Stimulated activated CD8-positive, alpha-beta memory T cell treated with anti-CD3 and anti-CD28 coated beads, Interleukin-2, amount 100 ng/mL, for 1 hour (primary cell): ENCODE results near the gene SLC9A1.
"Not testable (repeated sequence)": the region's sequence is repeated elsewhere in the genome, so short reads cannot be mapped to it uniquely, and the experiment has no call there.

Experiments used
- DNase-seq, 2 donors: peaks; one replicate each; pipeline ENCODE4 v3.0.0-alpha.2; 2020; ENCODE audit warnings: low read depth in 2 of 2

The SLC9A1 gene

GRCh38 chr1:27154991-27155781 is at the start of gene SLC9A1:
Gene SLC9A1 (minus strand): TSS chr1:27155125. CDS start chr1:27154334, 791 bp downstream.
- DNase-seq: peak; percentile 86 to 89

DNA sequence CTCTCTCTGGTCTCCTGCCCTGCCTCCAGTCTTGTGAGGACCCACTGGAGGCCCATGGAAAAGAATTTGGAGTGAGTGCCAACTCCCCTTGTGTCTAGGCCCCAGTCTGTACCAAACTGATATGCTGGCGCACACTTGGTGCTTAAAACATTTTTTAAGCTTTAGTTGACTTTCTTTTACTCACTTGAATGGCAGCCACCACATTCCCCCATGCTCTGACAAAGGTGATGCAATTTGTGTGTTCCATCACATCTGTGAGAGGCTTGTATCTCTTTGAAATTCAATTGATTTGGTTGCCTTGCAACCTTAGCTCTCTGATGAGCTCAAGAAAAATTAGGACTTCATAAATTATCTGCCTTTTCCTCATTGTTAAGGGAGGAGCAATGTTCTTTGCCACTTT is 49.0 kb upstream of the SLC9A1 start:
- no peak for DNase-seq

DNA sequence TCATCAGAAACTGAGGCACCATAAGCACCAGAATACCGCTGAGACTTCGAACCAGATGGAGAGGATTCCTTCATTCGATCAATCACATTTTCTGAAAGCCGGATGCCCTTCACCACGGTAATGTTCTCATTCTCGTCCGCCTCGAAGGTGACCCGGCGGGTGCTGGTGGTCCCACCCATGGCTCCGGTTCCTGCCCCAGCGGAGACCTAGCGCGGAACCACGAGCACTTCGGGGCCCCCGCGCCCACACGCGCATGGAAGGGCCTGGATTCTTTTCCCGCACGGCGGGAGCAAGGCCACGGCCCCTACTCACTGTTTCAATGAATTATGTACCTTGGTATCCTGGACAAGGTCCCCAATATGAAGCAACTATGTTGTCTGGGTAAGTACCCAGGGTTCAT is 46.4 kb upstream of the SLC9A1 start:
- no peak for DNase-seq

DNA sequence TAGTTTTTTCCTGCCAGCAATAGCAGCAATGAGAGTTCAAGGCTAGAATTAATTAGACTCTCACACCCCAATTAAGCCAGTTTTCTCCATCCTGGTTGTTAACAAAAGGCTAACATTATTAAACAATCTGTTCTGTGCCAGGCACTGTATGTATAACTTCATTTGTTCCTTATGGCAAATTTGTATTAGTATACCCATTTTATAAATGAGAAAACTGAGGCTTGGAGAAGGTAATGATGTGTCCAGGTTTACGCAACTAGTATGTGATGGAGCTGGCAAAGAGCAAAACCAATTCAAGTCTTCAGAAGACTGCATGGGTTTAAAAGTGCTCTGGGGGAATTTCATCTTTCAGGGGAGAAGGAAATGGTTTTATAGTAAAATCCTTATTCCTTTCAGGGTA is 38.3 kb upstream of the SLC9A1 start:
- DNase-seq: no peak

- DNase-seq: no peak
These were observed 37.2 kb upstream of the SLC9A1 start for GRCh38 chr1:27192039-27192529.

DNA sequence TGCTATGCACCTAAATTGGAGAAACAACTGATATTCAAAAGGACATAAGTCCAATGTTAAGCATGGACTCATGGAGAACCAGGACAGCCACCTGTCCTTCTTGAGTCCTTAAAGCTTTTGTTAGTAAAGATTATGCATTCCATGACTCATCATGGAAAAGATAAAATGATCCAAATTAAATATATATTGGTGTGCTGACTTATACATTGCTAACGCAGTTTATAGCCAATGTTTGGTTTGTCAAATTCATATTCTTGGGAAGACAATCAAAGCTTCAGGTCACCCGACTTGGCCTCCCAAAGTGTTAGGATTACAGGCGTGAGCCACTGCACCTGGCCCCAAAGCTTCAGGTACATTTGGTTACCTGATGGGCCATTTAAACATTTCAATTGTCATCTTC is 29.7 kb upstream of the SLC9A1 start:
- not testable (repeated sequence) for DNase-seq

DNA sequence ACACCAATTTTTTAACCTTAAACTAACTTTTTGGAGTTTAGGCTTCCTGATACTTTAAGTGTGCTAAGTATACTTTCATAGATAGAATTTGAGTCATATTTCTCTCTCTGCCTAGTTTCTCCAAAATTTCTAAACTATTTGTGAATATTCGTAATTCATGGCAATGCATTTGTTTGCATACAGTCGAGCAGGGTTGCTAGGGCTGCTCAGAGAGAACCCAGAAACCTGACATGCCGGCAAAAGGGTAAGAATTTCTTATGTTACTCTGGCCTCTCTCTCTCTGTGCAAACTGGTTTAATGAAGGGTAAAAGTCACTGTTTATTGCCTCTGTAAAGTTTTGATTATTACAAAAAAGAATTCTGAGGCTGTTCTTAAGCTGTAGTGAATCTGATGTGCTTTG is 25.1 kb upstream of the SLC9A1 start:
- DNase-seq: no peak

DNA sequence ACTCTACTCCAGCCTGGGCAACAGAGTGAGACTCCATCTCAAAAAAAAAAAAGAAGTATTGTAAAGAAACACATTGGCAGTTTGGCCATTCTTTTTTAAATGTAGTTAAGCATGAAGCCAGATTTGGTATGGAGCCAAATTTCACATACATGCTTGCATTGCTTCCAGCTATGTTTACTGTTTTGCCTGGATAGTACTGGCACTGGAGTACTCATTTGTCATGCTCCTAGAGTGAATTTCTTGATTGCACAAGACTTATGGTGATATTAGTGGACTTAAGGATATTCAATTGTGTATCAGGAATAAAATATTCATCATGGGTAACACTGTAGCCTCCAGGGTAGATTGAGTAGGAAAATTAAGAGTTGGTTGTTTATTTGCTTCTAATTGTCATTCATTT is 24.5 kb upstream of the SLC9A1 start:
- DNase-seq: no peak

DNA sequence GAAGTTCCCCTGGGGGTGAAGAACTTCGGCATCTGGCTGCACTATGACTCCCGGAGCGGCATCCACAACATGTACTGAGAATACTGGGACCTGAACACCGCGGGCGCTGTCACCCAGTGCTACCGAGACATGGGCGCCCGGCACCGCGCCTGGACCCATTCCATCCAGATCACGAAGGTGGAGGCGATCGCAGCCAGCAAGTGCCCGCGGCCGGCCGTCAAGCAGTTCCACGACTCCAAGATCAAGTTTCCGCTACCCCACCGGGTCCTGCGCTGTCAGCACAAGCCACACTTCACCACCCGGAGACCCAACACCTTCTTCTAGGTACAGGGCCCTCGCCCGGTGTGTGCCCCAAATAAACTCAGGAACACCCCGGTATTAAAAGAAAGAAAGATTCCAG is 22.0 kb upstream of the SLC9A1 start:
- DNase-seq: no peak

DNA sequence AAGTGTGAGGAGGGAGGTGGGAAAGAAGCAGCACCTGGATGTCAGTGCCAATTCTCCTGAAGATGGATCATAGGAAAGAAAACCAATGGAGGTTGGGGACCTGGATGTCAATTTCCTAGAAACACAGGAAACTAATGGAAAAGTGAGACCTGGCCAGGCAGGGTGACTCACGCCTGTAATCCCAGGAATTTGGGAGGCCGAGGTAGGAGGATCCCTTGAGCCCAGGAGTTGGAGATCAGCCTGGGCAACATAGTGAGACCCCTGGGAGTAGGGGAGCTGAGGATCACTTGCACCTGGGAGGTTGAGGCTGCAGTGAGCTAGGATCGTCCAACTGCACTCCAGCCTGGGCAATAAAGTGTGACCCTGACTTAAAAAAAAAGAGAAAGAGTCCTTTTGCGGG is 21.4 kb upstream of the SLC9A1 start:
- no peak for DNase-seq

GRCh38 chr1:27172992-27173391 is 18.1 kb upstream of the SLC9A1 start:
- DNase-seq: not testable (repeated sequence)

- DNase-seq: no peak
These were observed 12.0 kb upstream of the SLC9A1 start for GRCh38 chr1:27166929-27167328.

GRCh38 chr1:27166351-27166802 is 11.5 kb upstream of the SLC9A1 start:
- DNase-seq: no peak

- DNase-seq: no peak
These were observed 8.2 kb upstream of the SLC9A1 start for GRCh38 chr1:27163093-27163492.

DNA sequence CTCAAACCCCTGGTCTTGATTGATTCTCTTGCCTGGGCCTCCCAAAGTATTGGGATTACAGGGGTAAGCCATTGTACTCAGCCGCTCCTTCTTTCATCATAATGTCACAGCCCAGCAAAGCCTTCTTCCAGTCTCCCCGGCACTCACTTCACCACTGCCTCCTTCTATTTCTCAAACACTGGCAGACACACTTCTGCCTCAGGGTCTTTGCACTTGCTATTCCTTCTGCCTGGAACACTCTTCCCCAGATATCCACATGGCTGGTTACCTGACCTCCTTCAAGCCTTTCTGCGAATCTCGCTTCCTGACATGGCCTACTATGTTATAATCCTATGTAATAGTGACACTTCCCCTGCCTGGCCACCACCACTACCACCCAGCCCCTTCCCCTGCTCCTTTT is 7.2 kb upstream of the SLC9A1 start:
- no peak for DNase-seq

DNA sequence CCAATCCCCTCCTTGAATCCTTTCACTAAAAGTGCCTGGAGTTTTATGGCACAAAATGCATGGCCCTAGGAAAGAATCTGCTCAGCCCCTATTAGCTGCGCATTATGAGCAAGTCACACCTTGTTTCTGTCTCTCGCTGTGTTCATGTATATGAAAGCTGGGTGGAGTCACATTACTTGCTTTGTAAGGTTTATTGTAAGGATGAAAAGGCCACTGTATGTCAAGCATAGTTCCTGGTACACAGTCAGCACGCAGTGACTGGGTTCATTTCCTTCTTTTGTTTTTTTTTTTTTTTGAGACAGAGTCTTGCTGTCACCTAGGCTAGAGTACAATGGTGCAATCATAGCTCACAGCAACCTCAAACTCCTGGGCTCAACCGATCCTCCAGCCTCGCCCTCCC is 6.7 kb upstream of the SLC9A1 start:
- DNase-seq: no peak

DNA sequence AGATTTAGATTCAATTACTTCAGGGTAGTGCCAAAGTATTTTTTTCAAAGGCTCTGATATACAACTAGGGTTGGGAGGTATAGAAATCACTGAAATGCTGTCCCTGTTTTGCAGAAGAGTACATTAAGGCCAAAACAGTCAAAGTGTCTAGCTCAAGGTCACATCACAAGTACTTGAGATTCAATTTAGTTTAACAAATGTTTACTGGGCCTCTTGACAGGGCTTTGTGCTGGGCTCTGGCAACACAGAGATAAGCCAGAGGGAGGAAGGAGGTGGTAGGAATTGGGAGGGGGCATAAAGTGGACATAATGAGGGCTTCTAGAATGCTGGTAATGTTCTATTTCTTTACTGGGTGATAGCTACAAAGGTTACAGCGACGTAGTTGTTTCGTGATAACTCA is 2.3 kb upstream of the SLC9A1 start:
- DNase-seq: no peak

DNA sequence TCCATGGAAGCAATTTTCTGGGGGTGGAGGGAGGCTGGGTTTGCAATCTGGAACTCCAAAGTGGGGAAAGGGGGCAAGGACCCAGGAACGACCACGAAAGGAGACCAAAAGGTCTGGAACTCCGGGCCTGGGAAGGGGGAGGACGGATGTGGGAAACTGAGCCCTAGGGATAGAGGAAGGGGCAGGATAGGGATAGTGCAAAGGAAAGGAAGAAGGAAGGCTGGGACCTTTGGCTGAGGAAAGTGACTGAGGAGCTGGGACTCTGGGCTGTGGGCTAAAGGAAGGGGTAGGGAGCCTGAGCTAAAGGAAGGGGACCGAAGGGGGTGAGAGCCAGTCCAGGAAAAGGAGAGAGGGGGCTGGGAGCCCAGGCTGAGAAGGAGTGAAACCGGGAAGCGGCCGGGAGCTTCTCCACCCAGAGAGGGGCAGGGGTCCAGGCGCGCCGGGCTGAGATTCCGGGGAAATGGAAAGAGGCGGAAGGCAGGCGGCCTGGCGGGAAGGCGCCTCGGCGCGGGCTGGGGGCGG is 395 bp downstream of the SLC9A1 start:
- DNase-seq: no peak

- no peak for DNase-seq
These were observed 982 bp downstream of the SLC9A1 start for GRCh38 chr1:27153927-27154358.

DNA sequence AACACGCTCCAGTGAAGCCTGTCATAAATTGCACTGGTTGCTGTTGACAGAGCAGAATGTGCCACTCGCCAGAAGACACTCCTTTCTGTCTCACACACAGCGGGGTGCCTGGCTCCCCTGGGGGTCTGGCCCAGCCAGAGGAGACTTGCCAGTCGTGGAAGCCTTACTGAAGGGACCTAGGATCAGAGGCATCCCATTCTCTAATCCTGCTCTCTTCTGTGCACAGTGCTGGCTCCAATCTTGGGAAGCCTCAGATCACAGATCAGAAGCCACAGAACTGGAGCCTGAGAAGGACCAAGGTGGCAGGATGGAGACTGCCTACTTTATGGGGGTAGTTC is 1.4 kb downstream of the SLC9A1 start:
- no peak for DNase-seq

DNA sequence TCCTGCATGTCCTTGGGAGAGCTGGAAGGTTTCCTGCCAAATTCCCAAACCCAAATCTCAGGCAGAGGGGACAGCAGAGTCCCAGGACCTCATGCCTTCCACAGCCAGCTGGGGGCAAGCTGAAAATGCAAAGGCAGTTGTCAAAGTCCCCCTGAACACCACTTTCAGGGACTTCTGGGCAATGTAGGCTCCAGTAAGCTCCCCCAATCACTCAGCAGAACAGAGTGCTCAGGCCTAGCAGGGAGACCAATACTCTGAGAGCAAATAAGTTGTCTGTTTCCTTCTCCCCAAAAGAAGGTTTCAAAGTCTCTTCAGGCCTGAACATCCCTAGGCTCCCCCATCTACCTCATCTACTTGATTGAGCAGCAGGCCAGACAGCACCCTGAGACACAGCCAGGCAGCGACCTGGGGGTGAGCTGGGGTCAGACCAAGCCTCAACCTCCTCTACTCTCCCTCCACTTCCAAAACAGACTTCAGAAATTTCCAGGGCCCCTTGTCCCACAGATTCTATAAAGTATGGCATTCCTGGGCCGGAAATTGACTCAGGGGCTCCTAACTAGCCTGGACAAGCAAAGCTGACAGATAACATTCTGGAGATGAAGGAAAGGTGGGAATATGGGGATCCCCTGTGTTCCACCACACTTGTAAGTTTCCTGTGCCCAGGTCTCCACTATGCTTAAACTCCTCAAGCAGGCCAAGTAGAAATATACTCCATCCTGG is 1.9 kb downstream of the SLC9A1 start:
- no peak for DNase-seq

GRCh38 chr1:27152004-27152828 is 2.7 kb downstream of the SLC9A1 start:
- no peak for DNase-seq
